Sigmoid colon (tissue), 4 donors: ENCODE results near the gene RUSF1.

Experiments
- EP300 ChIP-seq, 4 donors: sonication (generic); formaldehyde crosslinking; IDR thresholded peaks; one replicate each; pipeline ENCODE4 v1.6.1; 2017; ENCODE audit warnings: antibody characterized with exemption in 4 of 4
- POLR2A ChIP-seq, 2 donors: fragments of 450-650 bp; IDR thresholded peaks; one replicate each; pipeline ENCODE4 v1.6.1; 2016; ENCODE audit warnings: antibody characterized with exemption in 2 of 2, mild to moderate bottlenecking in 2 of 2, moderate library complexity in 2 of 2
- POLR2AphosphoS5 ChIP-seq, 4 donors: sonication (generic); formaldehyde crosslinking; IDR thresholded peaks; one replicate each; pipeline ENCODE4 v1.6.1; 2017; ENCODE audit warnings: antibody characterized with exemption in 4 of 4
- TF ChIP-seq, protein P1 (sequence below), 4 experiments: fragments of 450-650 bp in 3 of 4; fragments of 200-600 bp in 1 of 4; IDR thresholded peaks; one replicate each; pipeline ENCODE4 v1.5.1; 2016 to 2019; ENCODE audit warnings: antibody characterized with exemption in 4 of 4, mild to moderate bottlenecking in 3 of 4, moderate library complexity in 2 of 4

DNA sequence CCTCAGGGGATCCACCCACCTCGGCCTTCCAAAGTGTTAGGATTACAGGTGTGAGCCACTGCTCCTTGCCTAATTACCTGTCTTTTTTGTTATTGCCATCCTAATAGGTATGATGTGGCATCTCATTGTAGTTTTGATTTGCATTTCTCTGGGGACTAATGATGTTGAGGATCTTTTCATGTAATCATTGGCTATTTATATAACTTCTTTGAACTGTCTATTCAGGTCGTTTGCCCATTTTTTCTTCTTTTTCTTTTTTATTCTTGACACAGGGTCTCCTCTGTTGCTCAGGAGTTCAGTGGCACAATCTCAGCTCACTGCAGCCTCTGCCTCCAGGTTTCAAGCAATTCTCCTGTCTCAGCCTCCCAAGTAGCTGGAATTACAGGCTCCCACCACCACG, 37.6 kb downstream of the RUSF1 start:
- TF ChIP-seq, protein P1, sequence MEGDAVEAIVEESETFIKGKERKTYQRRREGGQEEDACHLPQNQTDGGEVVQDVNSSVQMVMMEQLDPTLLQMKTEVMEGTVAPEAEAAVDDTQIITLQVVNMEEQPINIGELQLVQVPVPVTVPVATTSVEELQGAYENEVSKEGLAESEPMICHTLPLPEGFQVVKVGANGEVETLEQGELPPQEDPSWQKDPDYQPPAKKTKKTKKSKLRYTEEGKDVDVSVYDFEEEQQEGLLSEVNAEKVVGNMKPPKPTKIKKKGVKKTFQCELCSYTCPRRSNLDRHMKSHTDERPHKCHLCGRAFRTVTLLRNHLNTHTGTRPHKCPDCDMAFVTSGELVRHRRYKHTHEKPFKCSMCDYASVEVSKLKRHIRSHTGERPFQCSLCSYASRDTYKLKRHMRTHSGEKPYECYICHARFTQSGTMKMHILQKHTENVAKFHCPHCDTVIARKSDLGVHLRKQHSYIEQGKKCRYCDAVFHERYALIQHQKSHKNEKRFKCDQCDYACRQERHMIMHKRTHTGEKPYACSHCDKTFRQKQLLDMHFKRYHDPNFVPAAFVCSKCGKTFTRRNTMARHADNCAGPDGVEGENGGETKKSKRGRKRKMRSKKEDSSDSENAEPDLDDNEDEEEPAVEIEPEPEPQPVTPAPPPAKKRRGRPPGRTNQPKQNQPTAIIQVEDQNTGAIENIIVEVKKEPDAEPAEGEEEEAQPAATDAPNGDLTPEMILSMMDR (IDR thresholded peaks at IDR 0.05): no peak
- TF ChIP-seq POLR2AphosphoS5 (IDR thresholded peaks at IDR 0.05): no peak
- no peak for TF ChIP-seq POLR2A (IDR thresholded peaks at IDR 0.05)
- TF ChIP-seq EP300 (IDR thresholded peaks at IDR 0.05): no peak
